ENCODE measurements around the gene PABPC3. TPM values are rescaled to one million over a fixed set of nuclear protein-coding genes. Genes with fewer than 3 reads are reported as not detected.

PABPC3 gene
- total RNA-seq, 1 experiment from 2014 or later: 0.72 TPM

DNA sequence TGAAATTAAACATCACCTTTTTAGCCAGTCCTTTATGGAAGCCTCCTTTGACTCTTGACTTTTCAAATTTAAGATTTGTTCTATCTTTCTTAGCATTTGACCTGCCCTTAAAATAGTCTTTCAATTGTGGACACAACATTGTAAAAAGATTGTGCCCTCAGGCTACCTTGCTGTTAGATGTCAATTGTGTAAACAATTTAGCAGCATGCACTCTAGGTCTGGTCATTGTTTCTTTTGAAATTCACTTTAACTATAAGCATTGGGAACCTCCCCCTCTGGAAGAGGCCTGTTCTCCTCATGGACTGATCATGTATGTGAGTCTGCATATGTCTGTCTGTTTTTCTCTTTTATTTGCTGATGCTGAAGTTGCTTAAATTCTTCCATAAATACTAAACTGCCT, 31.5 kb upstream of the PABPC3 start:
- Mint-ChIP-seq H3K36me3 (ENCODE audit: insufficient read depth, unreplicated experiment) (no peaks in the 10 kb centered on the region), H3K27ac (ENCODE audit: low read depth, unreplicated experiment) (no peak overlapping the region), H3K4me1 (ENCODE audit: insufficient read depth, unreplicated experiment) (no peaks in the 10 kb centered on the region), H3K4me3 (ENCODE audit: unreplicated experiment) (no peak overlapping the region), H3K9me3 (ENCODE audit: unreplicated experiment) (no peaks in the 10 kb centered on the region), H3K27me3 (ENCODE audit: insufficient read depth, unreplicated experiment) (peaks cover 24% of the 10 kb centered on the region)
- DNase-seq (ENCODE audit: unreplicated experiment): no peak
- TF ChIP-seq, protein P1, sequence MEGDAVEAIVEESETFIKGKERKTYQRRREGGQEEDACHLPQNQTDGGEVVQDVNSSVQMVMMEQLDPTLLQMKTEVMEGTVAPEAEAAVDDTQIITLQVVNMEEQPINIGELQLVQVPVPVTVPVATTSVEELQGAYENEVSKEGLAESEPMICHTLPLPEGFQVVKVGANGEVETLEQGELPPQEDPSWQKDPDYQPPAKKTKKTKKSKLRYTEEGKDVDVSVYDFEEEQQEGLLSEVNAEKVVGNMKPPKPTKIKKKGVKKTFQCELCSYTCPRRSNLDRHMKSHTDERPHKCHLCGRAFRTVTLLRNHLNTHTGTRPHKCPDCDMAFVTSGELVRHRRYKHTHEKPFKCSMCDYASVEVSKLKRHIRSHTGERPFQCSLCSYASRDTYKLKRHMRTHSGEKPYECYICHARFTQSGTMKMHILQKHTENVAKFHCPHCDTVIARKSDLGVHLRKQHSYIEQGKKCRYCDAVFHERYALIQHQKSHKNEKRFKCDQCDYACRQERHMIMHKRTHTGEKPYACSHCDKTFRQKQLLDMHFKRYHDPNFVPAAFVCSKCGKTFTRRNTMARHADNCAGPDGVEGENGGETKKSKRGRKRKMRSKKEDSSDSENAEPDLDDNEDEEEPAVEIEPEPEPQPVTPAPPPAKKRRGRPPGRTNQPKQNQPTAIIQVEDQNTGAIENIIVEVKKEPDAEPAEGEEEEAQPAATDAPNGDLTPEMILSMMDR (IDR thresholded peaks at IDR 0.05; ENCODE audit: unreplicated experiment): no peak
- no TSS peak for BruUV-seq (replicated peaks)
- ChIA-PET CTCF (interaction anchor here (1.6 kb wide), 1 partner anchor 27 kb away, joined by 4 read pairs; no protein-coding TSS in a partner anchor), POLR2A (no interaction called here)
- intact Hi-C loops (cut with micrococcal nuclease): no loop called here

DNA sequence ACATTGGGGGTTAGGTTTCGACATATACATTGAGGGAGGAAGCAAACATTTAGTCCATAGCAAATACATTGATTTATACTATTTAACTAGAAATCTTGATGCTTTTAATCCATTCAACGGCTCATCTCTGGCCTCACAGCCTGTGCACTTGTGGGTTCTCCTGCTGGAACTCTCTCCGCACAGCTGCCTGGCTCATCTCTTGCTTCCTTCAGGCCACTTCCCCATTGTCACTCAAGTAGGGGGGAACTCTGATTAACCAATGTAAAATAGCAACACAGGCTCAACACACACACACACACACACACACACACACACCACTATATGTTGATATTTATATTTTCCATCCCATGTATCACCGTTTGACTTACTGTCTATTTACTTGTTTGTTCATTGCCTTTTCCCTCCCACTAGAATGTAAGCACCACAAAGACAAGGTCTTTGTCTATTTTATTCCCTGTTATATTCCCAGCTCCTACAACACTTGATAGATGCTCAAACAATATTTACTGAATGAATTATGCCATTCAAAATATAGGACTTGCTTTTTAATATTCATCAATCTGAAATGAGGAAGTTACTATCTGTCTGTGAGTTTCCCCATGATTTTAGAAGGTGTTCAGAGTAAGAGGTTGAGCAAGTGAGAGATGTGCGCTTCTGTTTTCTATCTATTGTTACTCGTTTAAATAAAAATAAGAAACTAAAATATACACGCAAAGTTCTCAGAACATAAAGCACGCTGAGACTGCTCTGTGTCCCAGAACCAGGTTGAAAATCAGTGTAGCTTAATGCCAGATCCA, 29.8 kb upstream of the PABPC3 start:
- Mint-ChIP-seq H3K36me3 (ENCODE audit: insufficient read depth, unreplicated experiment) (no peaks in the 10 kb centered on the region), H3K9me3 (ENCODE audit: unreplicated experiment) (no peaks in the 10 kb centered on the region), H3K4me1 (ENCODE audit: insufficient read depth, unreplicated experiment) (no peaks in the 10 kb centered on the region), H3K27me3 (ENCODE audit: insufficient read depth, unreplicated experiment) (peaks cover 40% of the 10 kb centered on the region), H3K4me3 (ENCODE audit: unreplicated experiment) (no peak overlapping the region), H3K27ac (ENCODE audit: low read depth, unreplicated experiment) (no peak overlapping the region)
- POLR2A ChIA-PET: no interaction called here
- intact Hi-C loops (cut with micrococcal nuclease): no loop called here
- no peak for DNase-seq (ENCODE audit: unreplicated experiment)
- CTCF ChIA-PET: interaction anchor here (0.6 to 1.4 kb wide), 2 partner anchors 9 to 18 kb away, joined by 3 to 6 read pairs; no protein-coding TSS in a partner anchor
- BruUV-seq (replicated peaks): no TSS peak
- TF ChIP-seq, protein P1 (IDR thresholded peaks at IDR 0.05; ENCODE audit: unreplicated experiment): no peak

DNA sequence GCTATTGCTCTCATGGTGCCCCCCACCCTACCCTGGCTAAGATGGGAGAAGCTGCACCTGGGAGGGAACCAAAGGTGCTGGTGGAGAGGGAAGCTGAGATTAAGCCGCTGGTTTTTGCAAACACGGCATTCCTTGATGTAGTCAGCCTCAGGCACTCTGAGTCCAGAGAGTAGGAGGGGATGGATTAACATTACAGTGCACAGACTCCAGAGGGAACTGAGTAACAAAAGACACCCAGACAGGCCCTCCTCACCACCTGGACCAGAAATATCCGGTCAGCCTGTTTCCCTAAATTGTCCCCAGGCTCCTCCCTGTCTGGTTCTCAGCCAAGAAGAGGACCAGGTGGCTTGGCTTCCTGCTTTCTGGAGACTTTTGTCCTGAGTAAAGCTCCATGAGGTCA, 28.9 kb upstream of the PABPC3 start:
- no peak overlapping the region for H3K27ac Mint-ChIP-seq (ENCODE audit: low read depth, unreplicated experiment)
- H3K27me3 Mint-ChIP-seq (ENCODE audit: insufficient read depth, unreplicated experiment): peaks cover 40% of the 10 kb centered on the region
- H3K36me3 Mint-ChIP-seq (ENCODE audit: insufficient read depth, unreplicated experiment): no peaks in the 10 kb centered on the region
- ChIA-PET POLR2A (interaction anchor here (0.9 kb wide), 1 partner anchor 62 kb away, joined by 4 read pairs; no protein-coding TSS in a partner anchor), CTCF (interaction anchor here (0.6 to 0.9 kb wide), 3 partner anchors 8 to 52 kb away, joined by 3 to 6 read pairs (median 3); no protein-coding TSS in a partner anchor)
- H3K4me3 Mint-ChIP-seq (ENCODE audit: unreplicated experiment): no peak overlapping the region
- H3K9me3 Mint-ChIP-seq (ENCODE audit: unreplicated experiment): no peaks in the 10 kb centered on the region
- H3K4me1 Mint-ChIP-seq (ENCODE audit: insufficient read depth, unreplicated experiment): no peaks in the 10 kb centered on the region
- BruUV-seq (replicated peaks): no TSS peak
- TF ChIP-seq, protein P1 (IDR thresholded peaks at IDR 0.05; ENCODE audit: unreplicated experiment): no peak
- intact Hi-C loops (cut with micrococcal nuclease): no loop called here
- DNase-seq (ENCODE audit: unreplicated experiment): no peak

DNA sequence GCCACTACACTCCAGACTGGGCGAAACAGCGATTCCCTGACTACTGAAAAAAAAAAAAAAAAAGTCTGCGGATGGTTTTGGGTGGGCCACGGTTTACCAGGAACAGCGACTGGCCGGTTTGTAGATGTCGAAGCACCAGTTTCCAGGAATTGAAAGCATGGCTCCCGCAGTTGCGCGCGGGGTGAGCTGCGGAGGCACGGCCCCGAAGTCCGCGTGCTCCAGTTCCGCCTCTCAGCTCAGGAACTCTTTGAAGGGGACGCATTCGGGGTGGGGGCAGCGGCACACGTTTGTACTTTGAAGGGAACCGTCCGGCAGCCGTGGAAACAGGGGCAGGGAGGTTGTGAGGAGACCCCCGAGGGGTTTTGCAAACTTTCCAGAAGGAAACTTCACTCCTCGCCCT, 27.1 kb upstream of the PABPC3 start:
- H3K4me3 Mint-ChIP-seq (ENCODE audit: unreplicated experiment): no peak overlapping the region
- intact Hi-C loops (cut with micrococcal nuclease): no loop called here
- ChIA-PET POLR2A (no interaction called here), CTCF (interaction anchor here (0.5 kb wide), 1 partner anchor 388 kb away, joined by 3 read pairs; no protein-coding TSS in a partner anchor)
- BruUV-seq (replicated peaks): no TSS peak
- no peak overlapping the region for H3K27ac Mint-ChIP-seq (ENCODE audit: low read depth, unreplicated experiment)
- H3K27me3 Mint-ChIP-seq (ENCODE audit: insufficient read depth, unreplicated experiment): peaks cover 40% of the 10 kb centered on the region
- no peaks in the 10 kb centered on the region for H3K9me3 Mint-ChIP-seq (ENCODE audit: unreplicated experiment)
- no peak for DNase-seq (ENCODE audit: unreplicated experiment)
- H3K4me1 Mint-ChIP-seq (ENCODE audit: insufficient read depth, unreplicated experiment): no peaks in the 10 kb centered on the region
- TF ChIP-seq, protein P1 (IDR thresholded peaks at IDR 0.05; ENCODE audit: unreplicated experiment): no peak
- H3K36me3 Mint-ChIP-seq (ENCODE audit: insufficient read depth, unreplicated experiment): no peaks in the 10 kb centered on the region
